Esophagus squamous epithelium (tissue), 4 donors: ENCODE measurements around the gene CACNA2D3.

Experiments
- CTCF ChIP-seq, 6 experiments: fragments of 450-650 bp in 4 of 6; fragments of 200-600 bp in 2 of 6; sonication (generic) in 2 of 6; IDR thresholded peaks; one replicate each; pipeline ENCODE4 v1.5.1; 2016 to 2019; ENCODE audit warnings: antibody characterized with exemption in 6 of 6, mild to moderate bottlenecking in 4 of 6, moderate library complexity in 4 of 6
- POLR2A ChIP-seq, 4 donors: fragments of 450-650 bp; IDR thresholded peaks; one replicate each; pipeline ENCODE4 v1.6.1; 2017; ENCODE audit warnings: antibody characterized with exemption in 4 of 4, mild to moderate bottlenecking in 4 of 4, moderate library complexity in 3 of 4

- no peak for TF ChIP-seq CTCF (IDR thresholded peaks at IDR 0.05)
- TF ChIP-seq POLR2A (IDR thresholded peaks at IDR 0.05) = no peak
Measured at GRCh38 chr3:54421943-54422342, 299.6 kb downstream of the CACNA2D3 start.
